OCI-LY1 (cell line): ENCODE results near the gene GMNN.

Source experiments
- H2AFZ ChIP-seq: fragments of 200-600 bp; sonication (generic), shearing (Covaris generic); 2 replicates; pipeline ENCODE4 v1.6.0; 2014; ENCODE audit warnings: antibody characterized with exemption, mild to moderate bottlenecking, low read length
- H3F3A ChIP-seq: fragments of 200-600 bp; sonication (generic), shearing (Covaris generic); 2 replicates; pipeline ENCODE4 v1.6.0; 2014; ENCODE audit warnings: mild to moderate bottlenecking, antibody characterized with exemption, low read length, moderate library complexity; ENCODE audit not compliant: insufficient read depth
- H3K27ac ChIP-seq: fragments of 200-600 bp; sonication (generic); 2 replicates; pipeline ENCODE4 v1.5.1; 2014; ENCODE audit warnings: low read length, mixed run types, mild to moderate bottlenecking, low read depth; ENCODE audit not compliant: poor library complexity, severe bottlenecking
- H3K27me3 ChIP-seq: fragments of 200-600 bp; sonication (generic); 2 replicates; pipeline ENCODE4 v1.6.0; 2014; ENCODE audit warnings: antibody characterized with exemption, mild to moderate bottlenecking, low read length, moderate library complexity; ENCODE audit not compliant: insufficient read depth
- H3K36me3 ChIP-seq: fragments of 200-600 bp; sonication (generic); 2 replicates; pipeline ENCODE4 v1.6.1; 2014; ENCODE audit warnings: mild to moderate bottlenecking, antibody characterized with exemption, low read length, moderate library complexity, mixed read lengths; ENCODE audit not compliant: insufficient read depth
- H3K4me1 ChIP-seq: fragments of 200-600 bp; sonication (generic); 2 replicates; pipeline ENCODE4 v1.5.1; 2014; ENCODE audit warnings: mild to moderate bottlenecking, low read length, moderate library complexity; ENCODE audit not compliant: insufficient read depth, severe bottlenecking
- H3K4me2 ChIP-seq: fragments of 200-600 bp; sonication (generic), shearing (Covaris generic); 2 replicates; pipeline ENCODE4 v1.6.1; 2014; ENCODE audit warnings: low read length
- H3K4me3 ChIP-seq: fragments of 200-600 bp; sonication (generic); 2 replicates; pipeline ENCODE4 v1.5.1; 2014; ENCODE audit warnings: low read length, low read depth, mild to moderate bottlenecking, mixed read lengths; ENCODE audit not compliant: poor library complexity, severe bottlenecking
- H3K79me2 ChIP-seq: fragments of 200-600 bp; shearing (Covaris generic); 2 replicates; pipeline ENCODE4 v1.6.1; 2016; ENCODE audit warnings: mixed run types, low read length, mixed read lengths; ENCODE audit not compliant: insufficient read depth
- H3K9ac ChIP-seq: fragments of 200-600 bp; sonication (generic), shearing (Covaris generic); 2 replicates; pipeline ENCODE4 v1.6.1; 2014; ENCODE audit warnings: mild to moderate bottlenecking, low read length, mixed read lengths
- H3K9me2 ChIP-seq: fragments of 200-600 bp; sonication (generic), shearing (Covaris generic); 2 replicates; pipeline ENCODE4 v1.6.1; 2014; ENCODE audit warnings: low read depth, mild to moderate bottlenecking, low read length, mixed read lengths
- H3K9me3 ChIP-seq: fragments of 200-600 bp; shearing (Covaris generic); 2 replicates; pipeline ENCODE4 v1.6.1; 2014; ENCODE audit warnings: low read length, mixed read lengths
- H4K20me1 ChIP-seq: fragments of 200-600 bp; sonication (generic), shearing (Covaris generic); 2 replicates; pipeline ENCODE4 v1.6.0; 2016; ENCODE audit warnings: mild to moderate bottlenecking, low read length; ENCODE audit not compliant: insufficient read depth
- CTCF ChIP-seq: fragments of 200-600 bp; sonication (generic), shearing (Covaris generic); IDR thresholded peaks from 2 replicates; pipeline ENCODE4 v1.5.1; 2017; ENCODE audit warnings: mild to moderate bottlenecking, antibody characterized with exemption, low read length, moderate library complexity, mixed read lengths
- EZH2 ChIP-seq: fragments of 200-600 bp; sonication (generic), shearing (Covaris generic); IDR thresholded peaks from 2 replicates; pipeline ENCODE4 v1.8.0; 2017; ENCODE audit warnings: borderline replicate concordance, mixed run types, mild to moderate bottlenecking, antibody characterized with exemption, low read length, moderate library complexity, mixed read lengths

The GMNN gene

DNA sequence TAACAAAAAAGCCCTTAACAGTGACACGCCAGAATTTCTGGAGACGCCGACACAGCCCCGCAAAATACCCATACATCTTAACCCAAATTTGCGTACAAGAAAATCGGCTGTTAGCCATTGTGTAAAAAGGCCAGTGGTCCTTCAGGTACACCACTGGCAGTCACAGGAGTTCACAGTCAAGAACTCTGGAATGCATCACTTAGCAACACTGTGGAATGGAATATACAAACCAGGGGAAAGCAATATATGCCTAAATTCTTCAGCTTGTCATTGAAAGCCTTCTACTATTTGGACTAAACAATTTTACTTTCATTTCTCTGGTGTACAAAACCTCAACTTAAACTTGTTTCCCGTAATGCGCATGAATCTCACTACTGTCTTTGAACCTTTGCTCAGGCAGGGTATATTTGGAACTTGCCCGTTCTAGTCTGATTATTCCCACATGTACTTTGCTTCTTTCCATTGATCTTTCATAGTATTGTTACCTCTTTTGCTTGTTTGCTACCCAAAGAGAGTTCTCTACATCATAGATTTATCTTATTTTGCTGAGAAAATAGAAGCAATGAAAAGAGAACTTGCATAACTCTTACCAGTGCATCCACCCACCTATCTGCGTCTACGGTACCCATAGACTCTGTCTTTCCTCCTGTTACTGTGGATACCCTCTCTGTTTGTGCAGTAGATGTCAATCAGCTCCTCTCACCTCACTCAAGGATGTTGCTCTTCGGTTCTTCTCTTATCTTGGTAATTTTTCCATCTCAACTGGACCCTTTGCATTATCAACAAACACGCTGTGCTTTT is 24.2 kb downstream of the GMNN start, which contains the start of gene ARMH2:
Gene ARMH2, minus strand, starts transcription at position 178 of the 801 bp plus-strand sequence. Its CDS starts 60 bp downstream, at position 118.
- Histone ChIP-seq H3K9me2 (no peaks in the 10 kb centered on the region), H3K79me2 (no peaks in the 10 kb centered on the region), H3F3A (no peaks in the 10 kb centered on the region), H3K9me3 (no peaks in the 10 kb centered on the region), H4K20me1 (no peaks in the 10 kb centered on the region), H2AFZ (no peak within 1 kb of the TSS), H3K27me3 (no peaks in the 10 kb centered on the region), H3K9ac (no peak within 1 kb of the TSS), H3K36me3 (peaks cover 7% of the 10 kb centered on the region; the same call in 1 of the 2 replicates), H3K27ac (no peak within 1 kb of the TSS), H3K4me2 (no peak within 1 kb of the TSS), H3K4me1 (no peaks in the 10 kb centered on the region), H3K4me3 (no peak within 1 kb of the TSS)
- no peak for TF ChIP-seq CTCF
- TF ChIP-seq EZH2, result no peak

- H3F3A ChIP-seq, result no peaks in the 10 kb centered on the region
Observed at GRCh38 chr6:24799541-24799915, 24.8 kb downstream of the GMNN start.

GRCh38 chr6:24802271-24803059 is 27.7 kb downstream of the GMNN start:
- no peak overlapping the region for H3K27ac ChIP-seq
- H3K4me2 ChIP-seq, result no peak overlapping the region

More at GRCh38 chr6:24799541-24799915, 24.8 kb downstream of the GMNN start:
- H3K4me2 ChIP-seq, result no peak overlapping the region
- H3K79me2 ChIP-seq, result no peaks in the 10 kb centered on the region
- no peak for TF ChIP-seq EZH2
- no peaks in the 10 kb centered on the region for H4K20me1 ChIP-seq
- H3K9me2 ChIP-seq, result no peaks in the 10 kb centered on the region
- no peaks in the 10 kb centered on the region for H3K4me1 ChIP-seq
- H2AFZ ChIP-seq, result no peak overlapping the region
- H3K9me3 ChIP-seq, result no peaks in the 10 kb centered on the region
- H3K36me3 ChIP-seq, result peaks cover 7% of the 10 kb centered on the region; the same call in 1 of the 2 replicates
- H3K27me3 ChIP-seq, result no peaks in the 10 kb centered on the region
- no peak overlapping the region for H3K9ac ChIP-seq
- no peak overlapping the region for H3K27ac ChIP-seq
- no peak overlapping the region for H3K4me3 ChIP-seq

More at GRCh38 chr6:24802271-24803059, 27.7 kb downstream of the GMNN start:
- H3K27me3 ChIP-seq, result no peaks in the 10 kb centered on the region
- H3K36me3 ChIP-seq, result peaks cover 24% of the 10 kb centered on the region; the same call in 1 of the 2 replicates
- no peaks in the 10 kb centered on the region for H3F3A ChIP-seq
- H3K4me1 ChIP-seq, result no peaks in the 10 kb centered on the region
- no peaks in the 10 kb centered on the region for H3K79me2 ChIP-seq
- no peak overlapping the region for H2AFZ ChIP-seq
- H3K9ac ChIP-seq, result no peak overlapping the region
- TF ChIP-seq EZH2 (no peak), CTCF (no peak)
- H3K9me2 ChIP-seq, result no peaks in the 10 kb centered on the region
- no peaks in the 10 kb centered on the region for H3K9me3 ChIP-seq
- H4K20me1 ChIP-seq, result no peaks in the 10 kb centered on the region
- no peak overlapping the region for H3K4me3 ChIP-seq
